Caco-2 (cell line): Measurements from ENCODE around the gene FBXW9. TPM values are rescaled to one million over a fixed set of nuclear protein-coding genes. Genes with fewer than 3 reads are reported as not detected.
A peak's percentile ranks its signal among the peaks of the same experiment; 100 is the strongest.

Experiments used
- BruUV-seq: library from RNA; stranded (reverse); fragments of 400-500 nt; replicated peaks from 2 replicates; lab custom pipeline; 2021; lab: Mats Ljungman, UMichigan
- CTCF ChIA-PET: fragments of 300-600 bp; sonication (Branson Sonifier 250); formaldehyde crosslinking; loops from one replicate; lab custom pipeline; 2022; ENCODE audit warnings: antibody characterized with exemption; lab: Charles Lee
- POLR2A ChIA-PET: fragments of 300-600 bp; sonication (Branson Sonifier 250); formaldehyde crosslinking; loops from one replicate; lab custom pipeline; 2022; ENCODE audit warnings: antibody characterized with exemption; lab: Charles Lee
- DNase-seq, 2 experiments: peaks; one replicate each; pipeline versions ENCODE4 v3.0.0 to v3.0.0-alpha.2; 2020 to 2022
- H3K27me3 ChIP-seq: replicated peaks from 2 replicates; pipeline ENCODE4 v1.6.0; 2011; ENCODE audit warnings: low read length; ENCODE audit not compliant: control insufficient read depth, insufficient read depth
- H3K36me3 ChIP-seq: 2 replicates; pipeline ENCODE4 v1.5.1; 2011; ENCODE audit warnings: low read length; ENCODE audit not compliant: control insufficient read depth, insufficient read depth
- H3K4me1 ChIP-seq: fragments of 250-450 bp; sonication (Bioruptor Pico); 2 replicates; pipeline ENCODE4 v1.5.1; 2020; ENCODE audit warnings: mild to moderate bottlenecking
- H3K4me3 ChIP-seq: 2 replicates; pipeline ENCODE4 v1.5.1; 2011; ENCODE audit warnings: low read depth, mild to moderate bottlenecking, control low read depth, low read length
- H3K9me3 ChIP-seq: fragments of 250-450 bp; sonication (Bioruptor Pico); 2 replicates; pipeline ENCODE4 v1.5.1; 2020; ENCODE audit warnings: mild to moderate bottlenecking, moderate library complexity
- H3K27ac Mint-ChIP-seq: one replicate; pipeline ENCODE4 v1.8.0; 2022; ENCODE audit warnings: mixed read lengths; ENCODE audit not compliant: unreplicated experiment
- H3K27me3 Mint-ChIP-seq: one replicate; pipeline ENCODE4 v1.8.0; 2022; ENCODE audit warnings: mixed read lengths; ENCODE audit not compliant: insufficient read depth, unreplicated experiment
- H3K36me3 Mint-ChIP-seq: one replicate; pipeline ENCODE4 v1.8.0; 2022; ENCODE audit warnings: mild to moderate bottlenecking, mixed read lengths; ENCODE audit not compliant: insufficient read depth, unreplicated experiment
- H3K4me1 Mint-ChIP-seq: one replicate; pipeline ENCODE4 v1.8.0; 2022; ENCODE audit warnings: low read depth, mixed read lengths; ENCODE audit not compliant: unreplicated experiment
- H3K4me3 Mint-ChIP-seq: one replicate; pipeline ENCODE4 v1.8.0; 2022; ENCODE audit warnings: mild to moderate bottlenecking, moderate library complexity, mixed read lengths; ENCODE audit not compliant: unreplicated experiment
- H3K9me3 Mint-ChIP-seq: one replicate; pipeline ENCODE4 v1.8.0; 2022; ENCODE audit warnings: mixed read lengths; ENCODE audit not compliant: unreplicated experiment
- intact Hi-C: fragments of 100-400 bp; cut with micrococcal nuclease; formaldehyde crosslinking; loops from one replicate; pipeline ENCODE4 v1.10.0; 2022; ENCODE audit not compliant: unreplicated experiment
- total RNA-seq: library from RNA; stranded (reverse); gene quantifications from 2 replicates; pipeline ENCODE4 v1.2.3, GENCODE V29; 2022
- TF ChIP-seq, protein P1 (sequence below), 2 experiments: fragments of 200-600 bp in 1 of 2; IDR thresholded peaks; 1 replicate in 1 of 2; 2 replicates in 1 of 2; pipeline versions ENCODE4 v1.5.1 to v1.8.0; 2011 to 2022; ENCODE audit warnings: antibody characterized with exemption in 1 of 2, control low read depth in 1 of 2, inconsistent platforms in 1 of 2, low read depth in 1 of 2, low read length in 1 of 2, mild to moderate bottlenecking in 1 of 2, moderate library complexity in 1 of 2; ENCODE audit not compliant: insufficient read depth in 1 of 2, severe bottlenecking in 1 of 2, unreplicated experiment in 1 of 2

The FBXW9 gene
- total RNA-seq, 1 experiment from 2014 or later, result 8.3 TPM

DNA sequence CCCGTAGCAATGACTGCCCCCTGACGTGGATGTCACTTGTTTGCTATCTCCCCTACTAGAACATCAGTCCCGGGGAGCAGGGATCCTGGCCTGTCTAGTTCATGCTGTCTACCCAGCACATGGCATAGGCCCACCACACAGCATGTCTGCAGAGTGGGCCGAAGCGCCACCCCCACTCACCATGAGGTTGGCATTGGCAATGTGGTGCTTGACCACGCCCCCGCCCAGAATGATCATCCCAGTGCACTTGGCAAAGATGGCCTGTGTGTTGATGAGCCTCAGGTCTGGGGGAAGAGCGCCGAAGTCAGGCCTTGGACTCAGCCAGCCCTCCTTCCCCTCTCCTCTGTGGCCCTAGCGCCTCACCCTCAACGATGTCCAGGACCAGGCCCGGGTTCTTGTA lies 19.5 kb downstream of the FBXW9 start:
- DNase-seq, result no peak
- no peaks in the 10 kb centered on the region for H3K9me3 ChIP-seq
- no peak overlapping the region for H3K27ac Mint-ChIP-seq
- BruUV-seq, result no TSS peak
- TF ChIP-seq, protein P1, sequence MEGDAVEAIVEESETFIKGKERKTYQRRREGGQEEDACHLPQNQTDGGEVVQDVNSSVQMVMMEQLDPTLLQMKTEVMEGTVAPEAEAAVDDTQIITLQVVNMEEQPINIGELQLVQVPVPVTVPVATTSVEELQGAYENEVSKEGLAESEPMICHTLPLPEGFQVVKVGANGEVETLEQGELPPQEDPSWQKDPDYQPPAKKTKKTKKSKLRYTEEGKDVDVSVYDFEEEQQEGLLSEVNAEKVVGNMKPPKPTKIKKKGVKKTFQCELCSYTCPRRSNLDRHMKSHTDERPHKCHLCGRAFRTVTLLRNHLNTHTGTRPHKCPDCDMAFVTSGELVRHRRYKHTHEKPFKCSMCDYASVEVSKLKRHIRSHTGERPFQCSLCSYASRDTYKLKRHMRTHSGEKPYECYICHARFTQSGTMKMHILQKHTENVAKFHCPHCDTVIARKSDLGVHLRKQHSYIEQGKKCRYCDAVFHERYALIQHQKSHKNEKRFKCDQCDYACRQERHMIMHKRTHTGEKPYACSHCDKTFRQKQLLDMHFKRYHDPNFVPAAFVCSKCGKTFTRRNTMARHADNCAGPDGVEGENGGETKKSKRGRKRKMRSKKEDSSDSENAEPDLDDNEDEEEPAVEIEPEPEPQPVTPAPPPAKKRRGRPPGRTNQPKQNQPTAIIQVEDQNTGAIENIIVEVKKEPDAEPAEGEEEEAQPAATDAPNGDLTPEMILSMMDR (IDR thresholded peaks at IDR 0.05; ENCODE audit: insufficient read depth in 1 of 2, low read depth in 1 of 2, low read length in 1 of 2, severe bottlenecking in 1 of 2, unreplicated experiment in 1 of 2), result no peak
- no peaks in the 10 kb centered on the region for H3K9me3 Mint-ChIP-seq
- H3K4me3 Mint-ChIP-seq, result no peak overlapping the region
- POLR2A ChIA-PET, result no interaction called here
- H3K36me3 ChIP-seq, result peaks cover 16% of the 10 kb centered on the region
- CTCF ChIA-PET, result interaction anchor here (0.6 to 1.6 kb wide), 3 partner anchors 102 to 196 kb away, joined by 3 to 7 read pairs (median 5); no protein-coding TSS in a partner anchor
- intact Hi-C loops, result no loop called here
- no peak overlapping the region for H3K4me3 ChIP-seq
- peaks cover 92% of the 10 kb centered on the region for H3K36me3 Mint-ChIP-seq
- H3K27me3 ChIP-seq, result no peaks in the 10 kb centered on the region
- H3K27me3 Mint-ChIP-seq, result no peaks in the 10 kb centered on the region
- no peaks in the 10 kb centered on the region for H3K4me1 ChIP-seq
- H3K4me1 Mint-ChIP-seq, result no peaks in the 10 kb centered on the region

DNA sequence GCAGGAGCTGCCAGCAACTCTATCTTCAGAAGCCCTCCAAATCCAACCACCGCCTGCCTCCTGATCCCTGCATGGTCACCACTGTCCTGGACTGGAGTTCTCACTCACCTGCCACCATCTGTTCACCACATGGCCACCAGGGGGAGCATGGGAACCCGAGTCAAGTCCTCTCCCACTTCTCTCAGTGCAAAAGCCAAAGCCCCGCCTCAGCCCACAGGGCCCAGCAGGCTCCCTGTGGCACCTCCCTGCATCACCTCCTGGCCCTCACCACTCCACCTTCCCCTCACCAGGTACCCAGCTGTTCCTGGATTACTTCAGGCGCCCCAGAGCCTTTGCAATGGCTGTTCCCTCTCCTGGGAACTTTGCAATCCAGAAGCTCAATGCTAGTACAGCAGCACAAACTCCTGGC lies 20.0 kb downstream of the FBXW9 start:
- no peak overlapping the region for H3K4me3 Mint-ChIP-seq
- CTCF ChIA-PET, result interaction anchor here (0.6 to 1.6 kb wide), 3 partner anchors 102 to 196 kb away, joined by 3 to 7 read pairs (median 5); no protein-coding TSS in a partner anchor
- intact Hi-C loops, result no loop called here
- no peaks in the 10 kb centered on the region for H3K27me3 Mint-ChIP-seq
- POLR2A ChIA-PET, result no interaction called here
- Histone ChIP-seq H3K4me3 (no peak overlapping the region), H3K36me3 (peaks cover 16% of the 10 kb centered on the region), H3K4me1 (no peaks in the 10 kb centered on the region), H3K27me3 (no peaks in the 10 kb centered on the region), H3K9me3 (no peaks in the 10 kb centered on the region)
- no peaks in the 10 kb centered on the region for H3K4me1 Mint-ChIP-seq
- H3K9me3 Mint-ChIP-seq, result no peaks in the 10 kb centered on the region
- no TSS peak for BruUV-seq
- TF ChIP-seq, protein P1 (IDR thresholded peaks at IDR 0.05; ENCODE audit: insufficient read depth in 1 of 2, low read depth in 1 of 2, low read length in 1 of 2, severe bottlenecking in 1 of 2, unreplicated experiment in 1 of 2), result peak; percentile 84 to 90
- peak; percentile 87 to 91 for DNase-seq
- H3K27ac Mint-ChIP-seq, result peak overlapping the region; percentile 82
- peaks cover 91% of the 10 kb centered on the region for H3K36me3 Mint-ChIP-seq

DNA sequence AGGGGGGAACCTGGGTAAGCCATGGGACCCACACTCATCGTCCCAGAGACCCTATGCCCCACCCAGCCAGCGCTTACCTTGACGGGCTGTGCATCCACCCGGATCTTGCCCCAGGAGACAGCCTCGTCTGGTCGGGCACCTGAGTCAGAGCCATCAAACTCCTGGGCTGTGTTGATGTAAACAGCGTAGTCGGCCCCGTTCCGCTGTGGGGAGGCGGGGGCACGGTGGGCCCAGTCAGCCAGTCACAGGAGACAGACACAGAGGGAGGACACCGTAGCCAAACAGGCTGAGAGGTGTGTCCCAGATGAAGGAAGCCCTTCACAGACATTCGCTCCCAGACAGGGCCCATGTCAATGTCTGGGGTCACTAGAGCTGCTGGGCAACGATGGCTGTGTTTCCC lies 20.5 kb downstream of the FBXW9 start:
- no peaks in the 10 kb centered on the region for H3K27me3 Mint-ChIP-seq
- no peak overlapping the region for H3K4me3 Mint-ChIP-seq
- no peaks in the 10 kb centered on the region for H3K9me3 Mint-ChIP-seq
- Histone ChIP-seq H3K27me3 (no peaks in the 10 kb centered on the region), H3K9me3 (no peaks in the 10 kb centered on the region), H3K36me3 (peaks cover 16% of the 10 kb centered on the region), H3K4me1 (no peaks in the 10 kb centered on the region), H3K4me3 (no peak overlapping the region)
- DNase-seq, result no peak
- CTCF ChIA-PET, result interaction anchor here (1.0 to 1.6 kb wide), 2 partner anchors 171 to 197 kb away, joined by 3 to 7 read pairs; no protein-coding TSS in a partner anchor
- peak overlapping the region; percentile 82 for H3K27ac Mint-ChIP-seq
- BruUV-seq, result no TSS peak
- H3K36me3 Mint-ChIP-seq, result peaks cover 87% of the 10 kb centered on the region
- POLR2A ChIA-PET, result no interaction called here
- intact Hi-C loops, result no loop called here
- H3K4me1 Mint-ChIP-seq, result no peaks in the 10 kb centered on the region
- TF ChIP-seq, protein P1 (IDR thresholded peaks at IDR 0.05; ENCODE audit: insufficient read depth in 1 of 2, low read depth in 1 of 2, low read length in 1 of 2, severe bottlenecking in 1 of 2, unreplicated experiment in 1 of 2), result no peak
